ENCODE data around the gene PTPRK.

PTPRK gene

GRCh38 chr6:128168244-128168643 lies 352.2 kb downstream of the PTPRK start:
- ATAC-seq, result peak; percentile 31; the same call in 2 of the 3 replicates
- TF ChIP-seq TCF4 (CRISPR knock-in tag; IDR thresholded peaks at IDR 0.05; ENCODE audit: borderline replicate concordance) (no peak), TOX (CRISPR knock-in tag; IDR thresholded peaks at IDR 0.05; ENCODE audit: borderline replicate concordance) (no peak)

- ATAC-seq, result peak; percentile 53; the same call in 2 of the 3 replicates
- no peak for TF ChIP-seq GLIS3 (CRISPR knock-in tag; IDR thresholded peaks at IDR 0.05)
- TF ChIP-seq CSDC2 (CRISPR knock-in tag; IDR thresholded peaks at IDR 0.05), result no peak
- TF ChIP-seq RARB (CRISPR knock-in tag; IDR thresholded peaks at IDR 0.05), result no peak
- TF ChIP-seq ZC3H10 (CRISPR knock-in tag; IDR thresholded peaks at IDR 0.05), result no peak
- TF ChIP-seq ZFP30 (CRISPR knock-in tag; IDR thresholded peaks at IDR 0.05), result no peak
- no peak for TF ChIP-seq POU6F1 (CRISPR knock-in tag; IDR thresholded peaks at IDR 0.05; ENCODE audit: borderline replicate concordance, low read depth)
- TF ChIP-seq OSR1 (CRISPR knock-in tag; IDR thresholded peaks at IDR 0.05), result no peak
- no peak for TF ChIP-seq ISL1 (CRISPR knock-in tag; IDR thresholded peaks at IDR 0.05)
- no peak for TF ChIP-seq ZNF8 (CRISPR knock-in tag; IDR thresholded peaks at IDR 0.05)
- no peak for TF ChIP-seq PPARA (CRISPR knock-in tag; IDR thresholded peaks at IDR 0.05; ENCODE audit: borderline replicate concordance)
These were observed 352.8 kb downstream of the PTPRK start for GRCh38 chr6:128167552-128167951.

GRCh38 chr6:128164254-128164653 lies 356.1 kb downstream of the PTPRK start:
- no peak for ATAC-seq

GRCh38 chr6:128162423-128162822 lies 358.0 kb downstream of the PTPRK start:
- TF ChIP-seq ZNF8 (CRISPR knock-in tag; IDR thresholded peaks at IDR 0.05) (no peak), ZNF565 (CRISPR knock-in tag; conservative IDR thresholded peaks at IDR 0.05; ENCODE audit: low read depth) (no peak), ISL1 (CRISPR knock-in tag; IDR thresholded peaks at IDR 0.05) (no peak), POU6F1 (CRISPR knock-in tag; IDR thresholded peaks at IDR 0.05; ENCODE audit: borderline replicate concordance, low read depth) (peak; percentile 26; the same call in 1 of the 2 replicates), TOX (CRISPR knock-in tag; IDR thresholded peaks at IDR 0.05; ENCODE audit: borderline replicate concordance) (peak; percentile 51; the same call in 1 of the 2 replicates), OSR1 (CRISPR knock-in tag; IDR thresholded peaks at IDR 0.05) (no peak), ZC3H10 (CRISPR knock-in tag; IDR thresholded peaks at IDR 0.05) (peak; percentile 84; the same call in 1 of the 2 replicates), CSRNP3 (CRISPR knock-in tag; IDR thresholded peaks at IDR 0.05) (no peak), CREB5 (CRISPR knock-in tag; IDR thresholded peaks at IDR 0.05; ENCODE audit: low read depth) (no peak)
- peak; percentile 24; the same call in 2 of the 3 replicates for ATAC-seq

More at GRCh38 chr6:128164254-128164653, 356.1 kb downstream of the PTPRK start:
- TF ChIP-seq ZNF565 (CRISPR knock-in tag; conservative IDR thresholded peaks at IDR 0.05; ENCODE audit: low read depth) (no peak), SNAI2 (CRISPR knock-in tag; IDR thresholded peaks at IDR 0.05) (no peak), PATZ1 (CRISPR knock-in tag; IDR thresholded peaks at IDR 0.05; ENCODE audit: borderline replicate concordance) (no peak), ZFP30 (CRISPR knock-in tag; IDR thresholded peaks at IDR 0.05) (no peak), BACH2 (CRISPR knock-in tag; IDR thresholded peaks at IDR 0.05; ENCODE audit: borderline replicate concordance) (no peak), TSHZ2 (CRISPR knock-in tag; IDR thresholded peaks at IDR 0.05) (no peak), ARNTL (CRISPR knock-in tag; IDR thresholded peaks at IDR 0.05; ENCODE audit: borderline replicate concordance, low read depth) (no peak), TOX (CRISPR knock-in tag; IDR thresholded peaks at IDR 0.05; ENCODE audit: borderline replicate concordance) (no peak), ZNF8 (CRISPR knock-in tag; IDR thresholded peaks at IDR 0.05) (no peak), OSR1 (CRISPR knock-in tag; IDR thresholded peaks at IDR 0.05) (no peak), CSDC2 (CRISPR knock-in tag; IDR thresholded peaks at IDR 0.05) (no peak)

Measured in SK-N-SH treated with all-trans-retinoic acid at 6 μM for 48 hours (cell line).